ENCODE results near the gene CIAO3. TPM values are rescaled to one million over a fixed set of nuclear protein-coding genes. Genes with fewer than 3 reads are reported as not detected.

CIAO3 gene
- total and polyA plus RNA-seq, 3 donors from 2014 or later = 28.9 to 59.0 (median 58.0) TPM

GRCh38 chr16:686459-687260 lies 54.1 kb downstream of the CIAO3 start:
- TF ChIP-seq POLR2A (IDR thresholded peaks at IDR 0.05) = no peak
- TF ChIP-seq CTCF (IDR thresholded peaks at IDR 0.05) = no peak
- Histone ChIP-seq H3K9me3 (no peaks in the 10 kb centered on the region), H3K4me3 (no peak overlapping the region), H3K36me3 (ENCODE audit: low read depth, missing control alignments) (no peaks in the 10 kb centered on the region), H3K27me3 (no peaks in the 10 kb centered on the region), H3K4me1 (peaks cover 35% of the 10 kb centered on the region), H3K27ac (no peak overlapping the region)
- DNase-seq = no peak
- WGBS, 2 donors = 92% methylated on average over 51 of the region's 51 CpGs; no CpG with 5 or more reads in 1 of the 2 donors
- intact Hi-C loops (cut with DNase I; ENCODE audit: low total_unique reads) = no loop called here

GRCh38 chr16:685967-686366 lies 54.8 kb downstream of the CIAO3 start:
- Histone ChIP-seq H3K4me3 (no peak overlapping the region), H3K4me1 (peaks cover 42% of the 10 kb centered on the region), H3K9me3 (no peaks in the 10 kb centered on the region), H3K36me3 (ENCODE audit: low read depth, missing control alignments) (no peaks in the 10 kb centered on the region), H3K27ac (no peak overlapping the region), H3K27me3 (no peaks in the 10 kb centered on the region)
- TF ChIP-seq CTCF (IDR thresholded peaks at IDR 0.05) (peak in 1 of 3 experiments; percentile 11), POLR2A (IDR thresholded peaks at IDR 0.05) (no peak)
- intact Hi-C loops (cut with DNase I; ENCODE audit: low total_unique reads) = no loop called here
- WGBS, 2 donors = 79% methylated on average over 10 of the region's 10 CpGs; no CpG with 5 or more reads in 1 of the 2 donors
- no peak for DNase-seq

- Histone ChIP-seq H3K9me3 (no peaks in the 10 kb centered on the region), H3K36me3 (ENCODE audit: low read depth, missing control alignments) (no peaks in the 10 kb centered on the region), H3K27ac (peak overlapping the region in 1 of 2 donors; percentile 79), H3K4me1 (peaks cover 40% of the 10 kb centered on the region), H3K27me3 (no peaks in the 10 kb centered on the region), H3K4me3 (peak overlapping the region; percentile 51 to 56)
- TF ChIP-seq POLR2A (IDR thresholded peaks at IDR 0.05) = no peak
- TF ChIP-seq CTCF (IDR thresholded peaks at IDR 0.05) = no peak
- intact Hi-C loops (cut with DNase I; ENCODE audit: low total_unique reads) = no loop called here
- DNase-seq = no peak
- WGBS, 2 donors = 59 to 76% methylated on average over 31 to 60 of the region's 61 CpGs
Measured at GRCh38 chr16:684961-685696, 55.7 kb downstream of the CIAO3 start.

- peaks cover 37% of the 10 kb centered on the region for H3K4me1 ChIP-seq
- H3K36me3 ChIP-seq (ENCODE audit: low read depth, missing control alignments) = no peaks in the 10 kb centered on the region
- intact Hi-C loops (cut with DNase I; ENCODE audit: low total_unique reads) = no loop called here
Measured at GRCh38 chr16:684071-684794, 56.6 kb downstream of the CIAO3 start, which contains the start of gene JMJD8. TSS of gene JMJD8 (minus strand) at chr16:684334. CDS start at chr16:684319, 15 bp downstream.

More at GRCh38 chr16:684071-684794, 56.6 kb downstream of the CIAO3 start, which contains the start of gene JMJD8:
- H3K9me3 ChIP-seq = no peaks in the 10 kb centered on the region
- peak within 1 kb of the TSS; percentile 51 to 56 for H3K4me3 ChIP-seq
- 1% methylated on average over 37 of the region's 91 CpGs; no CpG with 5 or more reads in 1 of the 2 donors for WGBS, 2 donors
- peak within 1 kb of the TSS; percentile 45 to 79 for H3K27ac ChIP-seq
- no peaks in the 10 kb centered on the region for H3K27me3 ChIP-seq
- TF ChIP-seq POLR2A (IDR thresholded peaks at IDR 0.05) (no peak), CTCF (IDR thresholded peaks at IDR 0.05) (no peak)
- DNase-seq = peak; percentile 97

Measured in testis (tissue), 3 donors.